H9 (cell line): Measurements from ENCODE around the gene TFDP1. TPM values are rescaled to one million over a fixed set of nuclear protein-coding genes. Genes with fewer than 3 reads are reported as not detected.

Source experiments
- DNase-seq: peaks from one replicate; pipeline ENCODE4 v3.0.0-alpha.2; 2017
- H2AFZ ChIP-seq: one replicate; pipeline ENCODE4 v1.6.1; 2013; ENCODE audit warnings: mild to moderate bottlenecking, low read length, control low read depth, moderate library complexity
- H2AK5ac ChIP-seq: 2 replicates; pipeline ENCODE4 v1.6.1; 2013; ENCODE audit warnings: low read length, control low read depth, mixed read lengths; ENCODE audit not compliant: insufficient read length
- H2BK120ac ChIP-seq: one replicate; pipeline ENCODE4 v1.6.1; 2013; ENCODE audit warnings: low read depth, mild to moderate bottlenecking, low read length, control low read depth, inconsistent platforms; ENCODE audit not compliant: poor library complexity, severe bottlenecking
- H2BK12ac ChIP-seq: 2 replicates; pipeline ENCODE4 v1.6.1; 2013; ENCODE audit warnings: low read length, control low read depth, mixed read lengths, low read depth; ENCODE audit not compliant: insufficient read length
- H2BK15ac ChIP-seq: 2 replicates; pipeline ENCODE4 v1.6.1; 2013; ENCODE audit warnings: low read depth, low read length, control low read depth
- H2BK20ac ChIP-seq: one replicate; pipeline ENCODE4 v1.6.1; 2013; ENCODE audit warnings: low read depth, mild to moderate bottlenecking, low read length, control low read depth, inconsistent platforms; ENCODE audit not compliant: poor library complexity, severe bottlenecking
- H2BK5ac ChIP-seq: 2 replicates; pipeline ENCODE4 v1.6.1; 2013; ENCODE audit warnings: low read length, control low read depth, mixed read lengths; ENCODE audit not compliant: insufficient read length
- H3K14ac ChIP-seq: 2 replicates; pipeline ENCODE4 v1.6.1; 2013; ENCODE audit warnings: low read length, control low read depth; ENCODE audit not compliant: insufficient read depth
- H3K18ac ChIP-seq: 2 replicates; pipeline ENCODE4 v1.6.1; 2013; ENCODE audit warnings: low read depth, mild to moderate bottlenecking, mixed read lengths, low read length, control low read depth; ENCODE audit not compliant: insufficient read length
- H3K23ac ChIP-seq: 2 replicates; pipeline ENCODE4 v1.6.1; 2013; ENCODE audit warnings: low read length, control low read depth, mixed read lengths, low read depth; ENCODE audit not compliant: insufficient read length
- H3K23me2 ChIP-seq: 2 replicates; pipeline ENCODE4 v1.6.1; 2013; ENCODE audit warnings: low read depth, mild to moderate bottlenecking, mixed read lengths, low read length, control low read depth; ENCODE audit not compliant: insufficient read length, poor library complexity, severe bottlenecking
- H3K27ac ChIP-seq: 2 replicates; pipeline ENCODE4 v1.5.1; 2013; ENCODE audit warnings: low read length, control low read depth, mixed read lengths, low read depth; ENCODE audit not compliant: insufficient read length
- H3K27me3 ChIP-seq: 2 replicates; pipeline ENCODE4 v1.6.1; 2013; ENCODE audit warnings: low read length, control low read depth, inconsistent platforms; ENCODE audit not compliant: insufficient read depth
- H3K4ac ChIP-seq: 2 replicates; pipeline ENCODE4 v1.6.1; 2013; ENCODE audit warnings: low read depth, mild to moderate bottlenecking, control low read depth, inconsistent platforms, low read length, moderate library complexity
- H3K4me1 ChIP-seq: 2 replicates; pipeline ENCODE4 v1.6.1; 2013; ENCODE audit warnings: low read length, control low read depth, inconsistent platforms; ENCODE audit not compliant: insufficient read depth
- H3K4me2 ChIP-seq: 2 replicates; pipeline ENCODE4 v1.6.1; 2013; ENCODE audit warnings: low read length, control low read depth, mixed read lengths; ENCODE audit not compliant: insufficient read length, insufficient read depth
- H3K56ac ChIP-seq: 2 replicates; pipeline ENCODE4 v1.6.1; 2013; ENCODE audit warnings: low read depth, mild to moderate bottlenecking, mixed read lengths, low read length, control low read depth; ENCODE audit not compliant: insufficient read length
- H3K79me1 ChIP-seq: 2 replicates; pipeline ENCODE4 v1.6.1; 2013; ENCODE audit warnings: low read depth, mild to moderate bottlenecking, moderate library complexity, low read length, control low read depth, inconsistent platforms; ENCODE audit not compliant: insufficient read depth, poor library complexity, severe bottlenecking
- H3K79me2 ChIP-seq: 2 replicates; pipeline ENCODE4 v1.6.1; 2013; ENCODE audit warnings: low read length, control low read depth, inconsistent platforms; ENCODE audit not compliant: insufficient read depth
- H3K9ac ChIP-seq: 2 replicates; pipeline ENCODE4 v1.6.1; 2013; ENCODE audit warnings: low read length, control low read depth, mixed read lengths; ENCODE audit not compliant: insufficient read length; ENCODE audit errors: extremely low read depth
- H3K9me3 ChIP-seq: one replicate; pipeline ENCODE4 v1.6.1; 2013; ENCODE audit warnings: low read depth, low read length, inconsistent platforms; ENCODE audit not compliant: control insufficient read depth
- H3T11ph ChIP-seq: one replicate; pipeline ENCODE4 v1.6.1; 2013; ENCODE audit warnings: mild to moderate bottlenecking, low read length, control low read depth, inconsistent platforms
- H4K20me1 ChIP-seq: one replicate; pipeline ENCODE4 v1.6.1; 2013; ENCODE audit not compliant: control insufficient read depth, insufficient read length, insufficient read depth
- H4K5ac ChIP-seq: 2 replicates; pipeline ENCODE4 v1.6.1; 2013; ENCODE audit warnings: low read depth, mild to moderate bottlenecking, mixed read lengths, low read length, control low read depth; ENCODE audit not compliant: insufficient read length
- H4K8ac ChIP-seq: replicated peaks from 2 replicates; pipeline ENCODE4 v1.6.1; 2013; ENCODE audit warnings: low read length, control low read depth, mixed read lengths, low read depth; ENCODE audit not compliant: insufficient read length
- H4K91ac ChIP-seq: 2 replicates; pipeline ENCODE4 v1.6.1; 2013; ENCODE audit warnings: low read depth, mild to moderate bottlenecking, moderate library complexity, mixed read lengths, low read length, control low read depth; ENCODE audit not compliant: insufficient read length
- H3K27ac Mint-ChIP-seq, 3 experiments: 2 replicates in 2 of 3; 3 replicates in 1 of 3; pipeline ENCODE4 v1.8.0; 2020 to 2021; ENCODE audit warnings: mixed read lengths in 3 of 3, mild to moderate bottlenecking in 1 of 3, moderate library complexity in 1 of 3
- H3K27me3 Mint-ChIP-seq: 2 replicates; pipeline ENCODE4 v1.8.0; 2021; ENCODE audit warnings: low read depth, mild to moderate bottlenecking, moderate library complexity, mixed read lengths
- H3K36me3 Mint-ChIP-seq, 3 experiments: 2 replicates in 2 of 3; 3 replicates in 1 of 3; pipeline ENCODE4 v1.8.0; 2020 to 2021; ENCODE audit warnings: low read depth in 3 of 3, mixed read lengths in 3 of 3; ENCODE audit not compliant: insufficient read depth in 1 of 3
- H3K4me1 Mint-ChIP-seq, 2 experiments: 2 replicates each; pipeline ENCODE4 v1.8.0; 2020; ENCODE audit warnings: mixed read lengths in 2 of 2
- H3K4me3 Mint-ChIP-seq, 2 experiments: 2 replicates in 1 of 2; 3 replicates in 1 of 2; pipeline ENCODE4 v1.8.0; 2020 to 2021; ENCODE audit warnings: mild to moderate bottlenecking in 2 of 2, mixed read lengths in 2 of 2, moderate library complexity in 1 of 2
- H3K9me3 Mint-ChIP-seq, 2 experiments: 2 replicates in 1 of 2; 3 replicates in 1 of 2; pipeline ENCODE4 v1.8.0; 2020; ENCODE audit warnings: mild to moderate bottlenecking in 2 of 2, mixed read lengths in 2 of 2, moderate library complexity in 1 of 2
- WGBS: extraction: QIAGEN DNeasy Blood & Tissue Kit; methylation state at CpG from one replicate; pipeline ENCODE4 v1.1.7; 2013; ENCODE audit warnings: missing lambda C conversion rate, low lambda C conversion rate, mixed read lengths; ENCODE audit not compliant: insufficient read length; ENCODE audit errors: extremely low coverage; 5-methylcytosine and 5-hydroxymethylcytosine counted together
- total RNA-seq: library from RNA; stranded (reverse); gene quantifications from 2 replicates; pipeline ENCODE4 v1.2.1, GENCODE V29; 2021
- TF ChIP-seq, protein P1 (sequence below): fragments of 200-600 bp; sonication (generic); conservative IDR thresholded peaks from 3 replicates; pipeline ENCODE4 v1.8.0; 2021; ENCODE audit warnings: antibody characterized with exemption, mild to moderate bottlenecking

TFDP1 gene
- total RNA-seq, 1 experiment from 2014 or later: 111 TPM

DNA sequence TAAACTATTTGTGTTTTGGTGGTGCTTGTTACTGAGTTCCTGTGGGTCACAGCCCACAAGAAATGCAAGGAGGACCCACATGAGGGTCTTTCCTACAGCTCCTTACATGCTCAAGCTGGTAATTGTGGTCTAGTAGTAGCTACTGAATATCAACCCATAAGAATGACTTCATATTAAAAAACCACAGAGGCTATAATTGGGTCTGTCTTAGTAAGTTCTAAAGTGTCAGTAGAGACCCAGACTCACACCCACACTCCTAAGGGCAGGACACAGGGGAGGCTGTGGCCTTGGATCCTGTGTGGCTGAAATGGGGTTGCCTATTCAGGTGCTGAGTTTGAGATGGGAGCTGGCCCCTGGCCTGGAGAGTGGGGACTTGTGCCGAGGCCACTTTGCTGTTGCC is 19.6 kb downstream of the TFDP1 start:
- H4K8ac ChIP-seq: no peak overlapping the region
- no peak overlapping the region for H3T11ph ChIP-seq
- H4K91ac ChIP-seq: no peak overlapping the region
- no peak overlapping the region for H2BK120ac ChIP-seq
- TF ChIP-seq, protein P1, sequence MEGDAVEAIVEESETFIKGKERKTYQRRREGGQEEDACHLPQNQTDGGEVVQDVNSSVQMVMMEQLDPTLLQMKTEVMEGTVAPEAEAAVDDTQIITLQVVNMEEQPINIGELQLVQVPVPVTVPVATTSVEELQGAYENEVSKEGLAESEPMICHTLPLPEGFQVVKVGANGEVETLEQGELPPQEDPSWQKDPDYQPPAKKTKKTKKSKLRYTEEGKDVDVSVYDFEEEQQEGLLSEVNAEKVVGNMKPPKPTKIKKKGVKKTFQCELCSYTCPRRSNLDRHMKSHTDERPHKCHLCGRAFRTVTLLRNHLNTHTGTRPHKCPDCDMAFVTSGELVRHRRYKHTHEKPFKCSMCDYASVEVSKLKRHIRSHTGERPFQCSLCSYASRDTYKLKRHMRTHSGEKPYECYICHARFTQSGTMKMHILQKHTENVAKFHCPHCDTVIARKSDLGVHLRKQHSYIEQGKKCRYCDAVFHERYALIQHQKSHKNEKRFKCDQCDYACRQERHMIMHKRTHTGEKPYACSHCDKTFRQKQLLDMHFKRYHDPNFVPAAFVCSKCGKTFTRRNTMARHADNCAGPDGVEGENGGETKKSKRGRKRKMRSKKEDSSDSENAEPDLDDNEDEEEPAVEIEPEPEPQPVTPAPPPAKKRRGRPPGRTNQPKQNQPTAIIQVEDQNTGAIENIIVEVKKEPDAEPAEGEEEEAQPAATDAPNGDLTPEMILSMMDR: no peak
- no peaks in the 10 kb centered on the region for H3K4me1 ChIP-seq
- Mint-ChIP-seq H3K4me3 (no peak overlapping the region), H3K36me3 (peaks cover 28 to 51% (median 47%) of the 10 kb centered on the region in 3 experiments), H3K9me3 (peaks cover 0 to 6% of the 10 kb centered on the region in 2 experiments; a peak in 2 of 5 replicates), H3K27ac (no peak overlapping the region), H3K4me1 (peaks cover 16 to 21% of the 10 kb centered on the region in 2 experiments), H3K27me3 (no peaks in the 10 kb centered on the region)
- H3K14ac ChIP-seq: no peak overlapping the region
- H3K23me2 ChIP-seq: no peaks in the 10 kb centered on the region
- no peak overlapping the region for H2AFZ ChIP-seq
- no peak overlapping the region for H4K5ac ChIP-seq
- no peak overlapping the region for H3K9ac ChIP-seq
- H3K4me2 ChIP-seq: no peak overlapping the region
- H3K18ac ChIP-seq: no peak overlapping the region
- no peak overlapping the region for H2BK15ac ChIP-seq
- no peaks in the 10 kb centered on the region for H3K27me3 ChIP-seq
- H4K20me1 ChIP-seq: no peaks in the 10 kb centered on the region
- H2BK20ac ChIP-seq: no peak overlapping the region
- no peak overlapping the region for H2BK12ac ChIP-seq
- whole genome bisulfite sequencing: no CpG with 5 or more reads among the region's 1 CpG
- no peak overlapping the region for H3K27ac ChIP-seq
- H3K56ac ChIP-seq: no peak overlapping the region
- H3K79me2 ChIP-seq: peaks cover 14% of the 10 kb centered on the region; the same call in 1 of the 2 replicates
- DNase-seq: no peak
- H3K4ac ChIP-seq: no peak overlapping the region
- H2AK5ac ChIP-seq: no peak overlapping the region
- no peak overlapping the region for H3K23ac ChIP-seq
- H2BK5ac ChIP-seq: no peak overlapping the region
- no peaks in the 10 kb centered on the region for H3K79me1 ChIP-seq
- H3K9me3 ChIP-seq: no peaks in the 10 kb centered on the region
